Glutamatergic neuron (in vitro differentiated cells): ENCODE data around the gene SUCLA2. TPM values are rescaled to one million over a fixed set of nuclear protein-coding genes. Genes with fewer than 3 reads are reported as not detected.

ENCODE experiments used
- DNase-seq: peaks from one replicate; pipeline ENCODE4 v3.0.0; 2022
- H3K27ac Mint-ChIP-seq: one replicate; pipeline ENCODE4 v1.8.0; 2020; ENCODE audit warnings: mild to moderate bottlenecking, mixed read lengths, inconsistent platforms; ENCODE audit not compliant: unreplicated experiment
- H3K27me3 Mint-ChIP-seq: one replicate; pipeline ENCODE4 v1.8.0; 2020; ENCODE audit warnings: mild to moderate bottlenecking, moderate library complexity, mixed read lengths, inconsistent platforms; ENCODE audit not compliant: unreplicated experiment
- H3K36me3 Mint-ChIP-seq: one replicate; pipeline ENCODE4 v1.8.0; 2020; ENCODE audit warnings: mild to moderate bottlenecking, mixed read lengths, inconsistent platforms; ENCODE audit not compliant: unreplicated experiment
- H3K4me1 Mint-ChIP-seq: one replicate; pipeline ENCODE4 v1.8.0; 2020; ENCODE audit warnings: mild to moderate bottlenecking, low read depth, mixed read lengths, inconsistent platforms; ENCODE audit not compliant: unreplicated experiment
- H3K4me3 Mint-ChIP-seq: one replicate; pipeline ENCODE4 v1.8.0; 2020; ENCODE audit warnings: mild to moderate bottlenecking, mixed read lengths, inconsistent platforms; ENCODE audit not compliant: unreplicated experiment
- H3K9me3 Mint-ChIP-seq: one replicate; pipeline ENCODE4 v1.8.0; 2020; ENCODE audit warnings: mild to moderate bottlenecking, moderate library complexity, mixed read lengths, inconsistent platforms; ENCODE audit not compliant: unreplicated experiment
- CTCF ChIP-seq: fragments of 200-600 bp; sonication (generic); IDR thresholded peaks from one replicate; pipeline ENCODE4 v1.5.0; 2021; ENCODE audit not compliant: partially characterized antibody, unreplicated experiment
- total RNA-seq: library from RNA; stranded (reverse); fragmentation: NEBNext Ultra II Directional; extraction: Animal tissue kit (Norgen Biotek cat#: 25700); gene quantifications from one replicate; pipeline ENCODE4 v1.2.1, GENCODE V29; 2021; ENCODE audit not compliant: unreplicated experiment

Gene SUCLA2
- total RNA-seq, 1 donor from 2014 or later = 43.2 TPM

GRCh38 chr13:47932950-47933923, 67.8 kb downstream of the SUCLA2 start:
- no peak overlapping the region for H3K4me3 Mint-ChIP-seq
- H3K27me3 Mint-ChIP-seq = peaks cover 5% of the 10 kb centered on the region
- H3K9me3 Mint-ChIP-seq = no peaks in the 10 kb centered on the region
- no peak for TF ChIP-seq CTCF
- no peak overlapping the region for H3K27ac Mint-ChIP-seq
- H3K36me3 Mint-ChIP-seq = peaks cover 18% of the 10 kb centered on the region
- no peak for DNase-seq
- H3K4me1 Mint-ChIP-seq = no peaks in the 10 kb centered on the region

- Mint-ChIP-seq H3K4me3 (no peak overlapping the region), H3K36me3 (no peaks in the 10 kb centered on the region), H3K4me1 (no peaks in the 10 kb centered on the region), H3K9me3 (no peaks in the 10 kb centered on the region), H3K27me3 (peaks cover 5% of the 10 kb centered on the region), H3K27ac (no peak overlapping the region)
- DNase-seq = no peak
- TF ChIP-seq CTCF = no peak
Measured at GRCh38 chr13:47930649-47931165, 70.4 kb downstream of the SUCLA2 start.

GRCh38 chr13:47929156-47929555, 71.9 kb downstream of the SUCLA2 start:
- H3K4me3 Mint-ChIP-seq = no peak overlapping the region
- no peak for DNase-seq
- H3K27ac Mint-ChIP-seq = no peak overlapping the region
- H3K4me1 Mint-ChIP-seq = no peaks in the 10 kb centered on the region
- H3K27me3 Mint-ChIP-seq = peaks cover 5% of the 10 kb centered on the region
- TF ChIP-seq CTCF = no peak
- no peaks in the 10 kb centered on the region for H3K36me3 Mint-ChIP-seq
- H3K9me3 Mint-ChIP-seq = no peaks in the 10 kb centered on the region

GRCh38 chr13:47917022-47917574, 84.0 kb downstream of the SUCLA2 start:
- H3K27ac Mint-ChIP-seq = no peak overlapping the region

More at GRCh38 chr13:47917022-47917574, 84.0 kb downstream of the SUCLA2 start:
- Mint-ChIP-seq H3K4me3 (no peak overlapping the region), H3K9me3 (peaks cover 4% of the 10 kb centered on the region), H3K27me3 (no peaks in the 10 kb centered on the region), H3K4me1 (no peaks in the 10 kb centered on the region), H3K36me3 (peaks cover 7% of the 10 kb centered on the region)
- no peak for TF ChIP-seq CTCF
- no peak for DNase-seq
